Mucosa of stomach (tissue), 1 donor: ENCODE results near the gene PPP4R1.

Experiments
- H3K27me3 ChIP-seq: one replicate; pipeline ENCODE4 v1.7.0; 2013; ENCODE audit warnings: mild to moderate bottlenecking, low read length; ENCODE audit not compliant: control insufficient read depth, insufficient read depth
- H3K36me3 ChIP-seq: one replicate; pipeline ENCODE4 v1.7.0; 2013; ENCODE audit warnings: low read length; ENCODE audit not compliant: control insufficient read depth, insufficient read depth
- H3K4me1 ChIP-seq: one replicate; pipeline ENCODE4 v1.7.0; 2013; ENCODE audit warnings: mild to moderate bottlenecking, low read length; ENCODE audit not compliant: control insufficient read depth, insufficient read depth
- H3K4me3 ChIP-seq: one replicate; pipeline ENCODE4 v1.7.0; 2013; ENCODE audit warnings: low read length
- H3K9ac ChIP-seq: one replicate; pipeline ENCODE4 v1.7.0; 2013; ENCODE audit warnings: mild to moderate bottlenecking, low read length, moderate library complexity
- H3K9me3 ChIP-seq: one replicate; pipeline ENCODE4 v1.7.0; 2013; ENCODE audit warnings: mild to moderate bottlenecking, low read length, moderate library complexity; ENCODE audit not compliant: control insufficient read depth
- donor health status: Pancreatic carcinoma.

Gene PPP4R1

DNA sequence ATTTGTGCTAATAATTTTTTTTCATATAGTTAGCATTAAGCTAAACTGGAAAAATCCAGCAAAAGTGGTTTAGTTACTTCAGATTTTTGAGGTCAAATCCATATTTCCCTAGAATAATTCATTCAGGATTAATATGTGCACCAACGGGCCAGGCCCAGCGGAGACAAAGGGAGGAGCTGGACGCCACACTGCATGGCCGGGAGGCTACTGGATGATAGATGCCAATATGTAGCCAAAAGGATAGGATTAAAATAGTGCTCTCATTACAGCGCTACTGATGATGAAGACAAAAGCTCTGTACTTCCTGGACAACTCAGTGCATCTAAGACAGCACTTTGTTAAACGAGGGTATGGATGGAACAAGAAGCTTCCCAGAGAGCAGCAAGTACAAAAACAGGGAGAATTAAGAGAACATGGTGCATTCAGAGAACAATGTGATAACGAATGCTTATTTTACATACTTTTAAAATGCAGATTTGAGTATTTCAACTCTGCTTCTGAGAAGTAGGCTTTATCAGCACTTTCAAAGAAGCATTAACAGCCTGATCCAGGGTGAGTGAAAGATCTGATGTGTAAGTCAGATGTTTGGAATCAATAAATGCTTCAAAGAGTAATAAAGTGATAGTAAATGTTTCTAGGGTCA is 39.8 kb downstream of the PPP4R1 start:
- Histone ChIP-seq H3K4me3 (no peak overlapping the region), H3K9ac (no peak overlapping the region), H3K9me3 (no peaks in the 10 kb centered on the region), H3K36me3 (no peaks in the 10 kb centered on the region), H3K4me1 (peaks cover 3% of the 10 kb centered on the region), H3K27me3 (no peaks in the 10 kb centered on the region)

DNA sequence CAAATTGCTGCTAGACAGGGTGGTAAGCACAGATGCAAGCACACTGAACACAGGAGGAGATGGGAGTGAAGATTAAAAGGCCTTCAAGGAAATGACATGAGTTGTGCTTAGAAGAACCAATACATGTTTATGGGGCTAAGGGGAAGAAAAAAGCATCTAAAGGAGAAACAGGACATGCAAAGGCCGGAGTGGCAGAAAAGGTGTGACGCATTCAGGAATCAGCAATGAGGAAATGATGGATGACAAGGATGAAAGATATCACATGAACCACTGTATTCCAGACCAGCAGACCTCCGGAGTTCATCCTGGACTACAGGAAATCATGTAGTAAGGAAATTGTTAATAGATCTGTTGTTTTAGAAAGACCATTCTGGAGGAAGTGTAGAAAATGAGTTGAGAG is 42.8 kb downstream of the PPP4R1 start:
- H3K9ac ChIP-seq: no peak overlapping the region
- peaks cover 3% of the 10 kb centered on the region for H3K4me1 ChIP-seq
- no peak overlapping the region for H3K4me3 ChIP-seq
- no peaks in the 10 kb centered on the region for H3K36me3 ChIP-seq
- H3K9me3 ChIP-seq: no peaks in the 10 kb centered on the region
- H3K27me3 ChIP-seq: no peaks in the 10 kb centered on the region

DNA sequence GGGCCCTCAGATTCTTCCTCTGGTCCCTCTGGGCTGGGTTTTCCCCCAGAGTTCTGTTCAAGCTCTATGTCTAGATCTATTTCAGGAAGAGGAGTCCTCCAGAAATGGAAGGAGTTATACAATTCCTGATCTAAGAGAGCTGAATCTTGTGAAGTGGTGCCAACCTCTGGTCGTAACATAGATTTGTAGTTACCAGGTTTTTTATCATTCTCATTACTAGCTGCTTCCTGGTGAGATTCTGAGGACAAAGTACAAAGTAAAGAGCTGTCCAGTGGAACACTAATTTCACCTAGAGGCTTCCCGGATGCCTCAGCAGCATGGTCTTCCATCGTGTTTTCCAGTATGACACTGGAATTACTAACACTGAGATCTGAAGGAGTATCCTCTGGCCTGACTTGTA is 44.1 kb downstream of the PPP4R1 start:
- Histone ChIP-seq H3K9me3 (no peaks in the 10 kb centered on the region), H3K4me1 (peaks cover 3% of the 10 kb centered on the region), H3K4me3 (no peak overlapping the region), H3K36me3 (no peaks in the 10 kb centered on the region), H3K9ac (no peak overlapping the region), H3K27me3 (no peaks in the 10 kb centered on the region)

DNA sequence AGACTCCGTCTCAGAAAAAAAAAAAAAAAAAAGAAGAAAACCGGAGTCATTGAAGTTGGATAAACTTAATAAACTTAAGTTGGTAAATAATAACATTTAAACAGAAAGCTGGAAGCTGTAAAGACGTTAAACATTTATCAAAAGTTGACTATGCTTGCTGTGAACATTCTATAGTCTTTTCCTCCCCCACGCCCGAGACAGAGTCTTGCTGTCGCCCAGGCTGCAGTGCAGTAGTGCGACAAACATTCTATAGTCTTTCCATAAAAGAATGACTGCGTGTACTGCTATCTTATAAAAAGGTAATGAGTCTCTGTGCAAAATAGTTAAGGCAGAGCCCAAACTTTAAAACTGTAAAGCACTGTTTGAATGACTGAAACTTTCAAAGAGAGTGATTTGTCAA is 45.2 kb downstream of the PPP4R1 start:
- H3K4me3 ChIP-seq: no peak overlapping the region
- H3K27me3 ChIP-seq: no peaks in the 10 kb centered on the region
- no peaks in the 10 kb centered on the region for H3K36me3 ChIP-seq

DNA sequence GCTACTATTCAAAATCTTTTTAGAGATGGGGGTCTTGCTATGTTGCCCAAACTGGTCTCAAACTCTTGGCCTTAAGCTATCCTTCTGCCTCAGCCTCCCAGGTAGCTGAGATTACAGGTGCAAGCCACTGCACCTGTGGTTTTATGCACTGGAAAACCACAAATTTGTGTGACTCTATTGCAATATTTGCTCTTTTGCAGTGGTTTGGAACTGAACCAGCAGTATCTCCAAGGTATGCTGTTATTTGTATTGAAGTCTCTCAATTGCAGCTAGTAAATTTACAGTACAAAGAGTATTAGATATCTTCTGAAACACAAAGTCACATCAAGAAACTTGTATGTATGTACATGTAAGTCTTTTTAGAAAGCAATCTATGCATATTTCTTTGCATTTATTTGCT is 46.2 kb downstream of the PPP4R1 start:
- no peak overlapping the region for H3K4me3 ChIP-seq
- peaks cover 3% of the 10 kb centered on the region for H3K4me1 ChIP-seq
- no peaks in the 10 kb centered on the region for H3K36me3 ChIP-seq
- H3K27me3 ChIP-seq: no peaks in the 10 kb centered on the region
- no peaks in the 10 kb centered on the region for H3K9me3 ChIP-seq
- no peak overlapping the region for H3K9ac ChIP-seq

More for the DNA sequence above, 45.2 kb downstream of the PPP4R1 start:
- H3K4me1 ChIP-seq: peaks cover 3% of the 10 kb centered on the region
- no peak overlapping the region for H3K9ac ChIP-seq
- H3K9me3 ChIP-seq: no peaks in the 10 kb centered on the region

DNA sequence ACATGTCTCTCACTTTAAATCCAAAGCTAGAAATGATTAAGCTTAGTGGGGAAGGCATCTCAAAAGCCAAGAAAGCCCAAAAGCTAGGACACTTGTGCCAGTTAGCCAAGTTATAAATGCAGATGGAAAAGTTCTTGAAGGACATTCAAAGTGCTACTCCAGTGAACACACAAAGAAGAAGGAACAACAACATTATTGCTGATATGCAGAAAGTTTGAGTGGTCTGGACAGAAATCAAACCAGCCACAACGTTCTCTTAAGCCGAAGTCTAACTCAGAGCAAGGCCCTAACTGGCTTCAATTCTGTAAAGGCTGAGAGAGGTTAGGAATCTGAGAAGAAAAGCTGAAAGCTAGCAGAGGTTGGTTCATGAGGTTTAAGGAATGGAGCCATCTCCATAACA is 49.0 kb downstream of the PPP4R1 start:
- no peaks in the 10 kb centered on the region for H3K27me3 ChIP-seq
- H3K4me3 ChIP-seq: no peak overlapping the region
- peaks cover 5% of the 10 kb centered on the region for H3K36me3 ChIP-seq
- H3K9me3 ChIP-seq: no peaks in the 10 kb centered on the region
- peaks cover 3% of the 10 kb centered on the region for H3K4me1 ChIP-seq
- H3K9ac ChIP-seq: no peak overlapping the region

- H3K36me3 ChIP-seq: peaks cover 5% of the 10 kb centered on the region
- no peaks in the 10 kb centered on the region for H3K9me3 ChIP-seq
- H3K4me1 ChIP-seq: no peaks in the 10 kb centered on the region
- H3K27me3 ChIP-seq: no peaks in the 10 kb centered on the region
- H3K9ac ChIP-seq: no peak overlapping the region
- no peak overlapping the region for H3K4me3 ChIP-seq
These were observed 51.0 kb downstream of the PPP4R1 start for GRCh38 chr18:9563331-9563730.

GRCh38 chr18:9562584-9562983 is 51.8 kb downstream of the PPP4R1 start:
- no peaks in the 10 kb centered on the region for H3K27me3 ChIP-seq
- H3K36me3 ChIP-seq: peaks cover 5% of the 10 kb centered on the region
- no peak overlapping the region for H3K4me3 ChIP-seq
- no peak overlapping the region for H3K9ac ChIP-seq
- H3K4me1 ChIP-seq: no peaks in the 10 kb centered on the region
- no peaks in the 10 kb centered on the region for H3K9me3 ChIP-seq

DNA sequence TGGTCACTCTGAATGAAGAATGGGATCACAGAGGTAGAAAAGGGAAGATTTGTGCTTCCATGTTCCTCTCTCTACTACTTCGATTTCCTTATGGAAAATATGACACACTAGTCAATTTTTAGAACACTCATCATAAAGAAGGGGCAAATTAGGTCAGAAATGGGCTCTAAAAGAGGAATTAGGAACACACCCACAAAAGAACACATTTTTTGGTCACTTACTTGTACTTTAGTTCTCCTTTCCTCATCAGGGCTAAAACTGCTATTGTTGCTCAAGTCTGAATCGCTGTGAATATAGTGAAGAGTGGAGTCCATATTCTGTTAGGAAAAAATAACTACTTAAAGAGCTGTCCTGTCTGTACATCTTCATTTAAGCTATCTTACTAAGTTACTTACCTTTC is 52.6 kb downstream of the PPP4R1 start:
- Histone ChIP-seq H3K27me3 (no peaks in the 10 kb centered on the region), H3K4me3 (no peak overlapping the region), H3K4me1 (no peaks in the 10 kb centered on the region), H3K9ac (no peak overlapping the region), H3K9me3 (no peaks in the 10 kb centered on the region), H3K36me3 (peaks cover 8% of the 10 kb centered on the region)

GRCh38 chr18:9559253-9559652 is 55.1 kb downstream of the PPP4R1 start:
- no peaks in the 10 kb centered on the region for H3K4me1 ChIP-seq
- no peaks in the 10 kb centered on the region for H3K9me3 ChIP-seq
- H3K36me3 ChIP-seq: peaks cover 8% of the 10 kb centered on the region
- H3K27me3 ChIP-seq: no peaks in the 10 kb centered on the region
- H3K4me3 ChIP-seq: no peak overlapping the region
- no peak overlapping the region for H3K9ac ChIP-seq

- peaks cover 8% of the 10 kb centered on the region for H3K36me3 ChIP-seq
- no peak overlapping the region for H3K9ac ChIP-seq
- no peaks in the 10 kb centered on the region for H3K27me3 ChIP-seq
- no peaks in the 10 kb centered on the region for H3K9me3 ChIP-seq
- H3K4me1 ChIP-seq: no peaks in the 10 kb centered on the region
- no peak overlapping the region for H3K4me3 ChIP-seq
These were observed 55.8 kb downstream of the PPP4R1 start for GRCh38 chr18:9558387-9559064.

DNA sequence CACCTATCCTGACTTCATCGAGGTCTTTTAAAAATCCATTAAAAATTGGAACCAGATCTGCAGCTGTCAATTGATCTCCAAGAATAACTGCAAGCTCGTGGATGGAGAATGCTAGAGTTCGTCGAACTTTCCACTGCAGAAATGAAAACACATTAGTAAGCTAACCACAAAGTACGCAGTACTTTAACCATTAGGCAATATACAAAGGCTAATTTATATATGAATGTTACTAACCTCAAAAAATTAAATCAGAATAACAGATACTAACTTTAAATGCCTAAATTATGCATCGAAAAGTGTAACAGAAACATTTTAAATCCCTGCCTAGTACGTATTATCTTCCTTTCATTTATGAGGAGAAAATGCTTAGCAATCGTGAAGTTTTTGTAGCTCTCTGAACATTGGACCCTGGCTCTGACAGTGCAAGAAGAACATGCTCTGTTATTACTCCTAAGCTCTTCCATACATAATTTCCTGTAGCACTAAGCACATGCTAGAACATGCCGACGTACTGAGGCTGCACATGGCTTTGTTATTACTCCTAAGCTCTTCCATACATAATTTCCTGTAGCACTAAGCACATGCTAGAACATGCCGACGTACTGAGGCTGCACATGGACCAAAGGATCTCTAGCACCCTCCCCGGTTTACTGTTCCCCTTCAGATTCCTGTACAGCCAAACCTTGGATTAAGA is 57.0 kb downstream of the PPP4R1 start:
- H3K27me3 ChIP-seq: no peaks in the 10 kb centered on the region
- no peaks in the 10 kb centered on the region for H3K9me3 ChIP-seq
- no peaks in the 10 kb centered on the region for H3K4me1 ChIP-seq
- no peak overlapping the region for H3K4me3 ChIP-seq
- no peak overlapping the region for H3K9ac ChIP-seq
- H3K36me3 ChIP-seq: peaks cover 8% of the 10 kb centered on the region
